Naive thymus-derived CD8-positive, alpha-beta T cell (primary cell): ENCODE results near the gene TRAF3IP1. TPM values are rescaled to one million over a fixed set of nuclear protein-coding genes. Genes with fewer than 3 reads are reported as not detected.
A peak's percentile ranks its signal among the peaks of the same experiment; 100 is the strongest.

Source experiments
- ATAC-seq, 2 donors: fragments of 150-1000 bp; cut with Tn5 transposase in 1 of 2; sonication (Bioruptor Pico), chemical (Tn5 transposase) in 1 of 2; 1 replicate in 1 of 2; 2 replicates in 1 of 2; pipeline ENCODE4 v1.10.0; 2021; ENCODE audit warnings: mild to moderate bottlenecking in 2 of 2, moderate library complexity in 2 of 2
- POLR2A ChIA-PET: fragments of 350-600 bp; sonication (Branson Sonifier 250); formaldehyde crosslinking; loops from one replicate; lab custom pipeline; 2021; ENCODE audit warnings: antibody characterized with exemption; lab: Charles Lee
- DNase-seq, 10 donors: peaks; one replicate each; pipeline versions ENCODE4 v3.0.0 to v3.0.0-alpha.2; 2020 to 2022
- H3K27ac Mint-ChIP-seq, 10 donors: one replicate each; pipeline ENCODE4 v1.8.0; 2020 to 2022; ENCODE audit warnings: mild to moderate bottlenecking in 10 of 10, mixed read lengths in 10 of 10, moderate library complexity in 4 of 10, inconsistent platforms in 1 of 10
- H3K27me3 Mint-ChIP-seq, 5 donors: one replicate each; pipeline ENCODE4 v1.8.0; 2021 to 2022; ENCODE audit warnings: mixed read lengths in 5 of 5
- H3K36me3 Mint-ChIP-seq, 3 donors: one replicate each; pipeline ENCODE4 v1.8.0; 2020 to 2022; ENCODE audit warnings: mixed read lengths in 3 of 3, mild to moderate bottlenecking in 2 of 3, inconsistent platforms in 1 of 3
- H3K4me1 Mint-ChIP-seq, 4 donors: one replicate each; pipeline ENCODE4 v1.8.0; 2021 to 2022; ENCODE audit warnings: mixed read lengths in 4 of 4
- H3K4me3 Mint-ChIP-seq, 10 donors: one replicate each; pipeline ENCODE4 v1.8.0; 2020 to 2022; ENCODE audit warnings: mild to moderate bottlenecking in 10 of 10, mixed read lengths in 10 of 10, moderate library complexity in 6 of 10, inconsistent platforms in 1 of 10
- H3K9me3 Mint-ChIP-seq, 9 donors: one replicate each; pipeline ENCODE4 v1.8.0; 2020 to 2022; ENCODE audit warnings: mixed read lengths in 9 of 9, mild to moderate bottlenecking in 3 of 9, inconsistent platforms in 1 of 9, moderate library complexity in 1 of 9
- polyA plus RNA-seq, 3 donors: library from polyadenylated mRNA; unstranded; fragments of 300-500 nt; fragmentation: Illumina TruSeq; gene quantifications; one replicate each; pipeline ENCODE4 v1.2.3, GENCODE V29; 2021
- total RNA-seq, 8 experiments: library from RNA in 2 of 8; stranded (reverse) in 2 of 8; gene quantifications; one replicate each; pipeline ENCODE4 v1.2.3 and lab custom pipeline; 2021 to 2026

The TRAF3IP1 gene
- total and polyA plus RNA-seq, 5 experiments from 2014 or later, result 4.8 to 9.8 (median 6.7) TPM

DNA sequence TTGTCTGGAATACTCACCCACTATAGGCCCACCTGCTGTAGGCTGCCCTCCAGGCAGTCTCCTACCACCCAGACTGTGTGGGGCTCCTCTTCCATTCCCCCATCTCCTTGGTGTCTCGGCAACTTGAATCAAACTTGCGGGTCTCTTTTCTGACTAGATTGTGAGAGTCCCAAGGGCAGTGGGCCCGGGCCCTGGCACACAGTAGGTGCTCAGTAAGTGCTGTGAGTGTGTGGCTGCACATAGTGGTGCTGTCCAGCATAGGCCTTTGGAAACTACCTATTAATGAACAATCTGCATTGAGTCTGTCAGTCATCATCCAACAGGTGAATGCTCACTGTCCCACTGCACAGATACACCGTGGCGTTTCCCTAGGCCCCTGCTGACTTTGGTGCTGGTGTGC, 62.8 kb downstream of the TRAF3IP1 start:
- Mint-ChIP-seq H3K4me1 (peaks cover 16 to 43% (median 21%) of the 10 kb centered on the region in 4 donors), H3K4me3 (peak overlapping the region in 1 of 10 donors; percentile 10), H3K27me3 (peaks cover 0 to 1% (median 0%) of the 10 kb centered on the region in 5 donors), H3K36me3 (peaks cover 4 to 20% (median 15%) of the 10 kb centered on the region in 3 donors), H3K9me3 (no peaks in the 10 kb centered on the region), H3K27ac (peak overlapping the region in 2 of 10 donors; percentile 23 to 37)
- POLR2A ChIA-PET, result no interaction called here
- no peak for ATAC-seq
- DNase-seq, result no peak

DNA sequence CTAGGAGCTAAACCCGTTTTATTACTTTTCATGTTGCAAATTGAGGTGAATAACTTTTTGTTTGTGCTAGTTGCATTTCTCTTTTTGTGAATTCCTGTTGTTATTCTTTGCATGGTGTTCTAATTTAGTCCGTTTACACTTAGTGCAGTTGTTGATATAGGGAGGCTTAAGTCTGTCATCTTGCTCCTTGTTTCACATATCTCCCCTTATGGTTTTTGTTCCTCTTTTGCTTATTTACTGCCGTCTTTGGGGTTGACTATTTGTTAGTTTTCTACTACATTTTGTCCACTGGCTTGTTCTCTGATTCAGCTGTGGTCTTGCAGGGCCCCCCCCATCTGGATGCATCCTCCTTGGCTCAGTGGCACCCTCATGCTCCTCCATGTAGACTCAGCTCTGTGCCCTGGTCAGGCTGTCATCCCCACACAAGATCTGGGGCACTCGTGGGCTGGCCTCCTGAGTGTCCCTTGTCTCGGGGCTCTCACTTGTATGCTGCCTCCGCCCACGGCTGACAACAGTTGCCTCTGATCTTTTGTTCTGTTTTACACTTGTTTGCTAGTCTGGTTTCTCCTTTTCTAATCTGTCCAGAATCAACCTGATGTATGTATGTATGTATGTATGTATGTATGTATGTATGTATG, 63.5 kb downstream of the TRAF3IP1 start:
- H3K27ac Mint-ChIP-seq, result peak overlapping the region in 1 of 10 donors; percentile 43
- H3K36me3 Mint-ChIP-seq, result peaks cover 4 to 20% (median 15%) of the 10 kb centered on the region in 3 donors
- peak overlapping the region in 1 of 10 donors; percentile 39 for H3K4me3 Mint-ChIP-seq
- POLR2A ChIA-PET, result no interaction called here
- DNase-seq, result no peak
- H3K27me3 Mint-ChIP-seq, result peaks cover 0 to 1% (median 0%) of the 10 kb centered on the region in 5 donors
- no peak for ATAC-seq
- H3K4me1 Mint-ChIP-seq, result peaks cover 16 to 42% (median 21%) of the 10 kb centered on the region in 4 donors
- H3K9me3 Mint-ChIP-seq, result no peaks in the 10 kb centered on the region

DNA sequence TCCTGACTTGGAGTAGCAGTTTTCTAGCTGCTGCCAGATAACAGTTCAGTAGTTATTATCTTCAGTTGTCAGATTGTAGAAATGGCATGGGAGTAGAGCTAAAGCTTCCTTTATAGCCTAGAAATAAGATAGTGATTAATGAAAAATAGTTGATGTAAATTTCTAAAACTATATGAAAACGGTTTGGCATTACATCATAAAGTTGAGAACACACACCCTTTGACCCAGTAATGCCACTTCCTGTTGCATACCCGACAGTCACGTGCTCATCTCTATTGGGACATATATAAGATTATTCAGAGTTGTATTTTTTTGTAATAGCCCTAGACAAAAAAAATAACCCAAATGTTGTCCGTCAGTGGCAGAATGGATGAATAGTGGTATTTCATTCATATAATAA, 67.0 kb downstream of the TRAF3IP1 start:
- H3K36me3 Mint-ChIP-seq, result peaks cover 0 to 17% (median 11%) of the 10 kb centered on the region in 3 donors
- no peak overlapping the region for H3K4me3 Mint-ChIP-seq
- peaks cover 0 to 21% (median 4%) of the 10 kb centered on the region in 4 donors for H3K4me1 Mint-ChIP-seq
- no peaks in the 10 kb centered on the region for H3K27me3 Mint-ChIP-seq
- no peaks in the 10 kb centered on the region for H3K9me3 Mint-ChIP-seq
- ATAC-seq (no peak), DNase-seq (no peak)
- H3K27ac Mint-ChIP-seq, result no peak overlapping the region
- POLR2A ChIA-PET, result no interaction called here

DNA sequence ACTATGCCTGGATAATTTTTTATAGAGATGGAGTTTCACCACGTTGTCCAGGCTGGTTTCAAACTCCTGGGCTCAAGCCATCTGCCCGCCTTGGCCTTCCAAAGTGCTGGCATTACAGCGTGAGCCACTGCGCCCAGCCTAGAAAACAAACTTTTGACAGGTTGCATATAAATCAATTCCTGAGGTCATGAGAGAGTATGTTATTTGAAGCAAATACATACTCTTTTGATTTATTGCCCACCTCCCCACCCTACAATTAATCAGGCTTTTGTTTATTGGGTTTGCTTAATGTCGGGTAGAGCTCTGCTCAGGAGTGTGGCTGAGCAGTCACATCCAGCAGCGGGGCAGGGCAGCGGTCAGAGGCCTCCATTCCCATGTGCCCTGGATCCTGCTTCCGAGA, 68.5 kb downstream of the TRAF3IP1 start:
- peaks cover 0 to 13% (median 2%) of the 10 kb centered on the region in 4 donors for H3K4me1 Mint-ChIP-seq
- DNase-seq (no peak), ATAC-seq (no peak)
- POLR2A ChIA-PET, result no interaction called here
- no peaks in the 10 kb centered on the region for H3K27me3 Mint-ChIP-seq
- H3K36me3 Mint-ChIP-seq, result peaks cover 0 to 6% (median 4%) of the 10 kb centered on the region in 3 donors
- no peaks in the 10 kb centered on the region for H3K9me3 Mint-ChIP-seq
- no peak overlapping the region for H3K27ac Mint-ChIP-seq
- no peak overlapping the region for H3K4me3 Mint-ChIP-seq

DNA sequence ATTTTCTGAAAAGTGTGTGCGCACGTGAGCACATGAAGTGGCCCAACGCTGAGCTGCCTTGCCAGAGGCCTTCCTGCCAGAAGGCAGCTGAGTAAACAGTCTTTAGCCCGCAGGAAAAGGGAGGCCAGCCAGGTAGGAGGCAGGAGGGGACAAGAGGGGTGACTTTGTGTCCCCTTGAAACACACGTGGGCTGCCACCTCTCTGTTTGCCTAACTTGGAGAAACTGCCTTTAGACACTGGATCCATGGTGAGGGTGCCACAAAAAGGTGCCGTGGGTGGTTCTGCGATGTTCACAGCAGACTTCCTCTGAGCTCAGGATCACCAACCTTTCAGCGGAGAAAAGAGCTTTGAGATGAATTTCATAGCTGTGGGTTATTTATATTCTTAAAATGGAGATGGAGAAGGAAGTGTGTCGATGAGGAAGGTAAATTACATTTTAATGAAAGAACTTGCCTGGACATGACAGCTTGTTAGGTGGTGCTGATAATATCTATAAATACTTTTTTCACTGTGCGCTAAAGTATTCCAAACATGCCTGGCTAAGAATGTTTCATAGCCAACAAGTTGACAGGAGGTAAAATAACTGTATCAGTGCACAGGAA, 69.8 kb downstream of the TRAF3IP1 start:
- Mint-ChIP-seq H3K4me3 (no peak overlapping the region), H3K36me3 (peaks cover 0 to 2% (median 2%) of the 10 kb centered on the region in 3 donors), H3K27me3 (no peaks in the 10 kb centered on the region), H3K9me3 (no peaks in the 10 kb centered on the region), H3K4me1 (peaks cover 0 to 9% (median 2%) of the 10 kb centered on the region in 4 donors), H3K27ac (no peak overlapping the region)
- DNase-seq (no peak), ATAC-seq (no peak)
- POLR2A ChIA-PET, result no interaction called here

DNA sequence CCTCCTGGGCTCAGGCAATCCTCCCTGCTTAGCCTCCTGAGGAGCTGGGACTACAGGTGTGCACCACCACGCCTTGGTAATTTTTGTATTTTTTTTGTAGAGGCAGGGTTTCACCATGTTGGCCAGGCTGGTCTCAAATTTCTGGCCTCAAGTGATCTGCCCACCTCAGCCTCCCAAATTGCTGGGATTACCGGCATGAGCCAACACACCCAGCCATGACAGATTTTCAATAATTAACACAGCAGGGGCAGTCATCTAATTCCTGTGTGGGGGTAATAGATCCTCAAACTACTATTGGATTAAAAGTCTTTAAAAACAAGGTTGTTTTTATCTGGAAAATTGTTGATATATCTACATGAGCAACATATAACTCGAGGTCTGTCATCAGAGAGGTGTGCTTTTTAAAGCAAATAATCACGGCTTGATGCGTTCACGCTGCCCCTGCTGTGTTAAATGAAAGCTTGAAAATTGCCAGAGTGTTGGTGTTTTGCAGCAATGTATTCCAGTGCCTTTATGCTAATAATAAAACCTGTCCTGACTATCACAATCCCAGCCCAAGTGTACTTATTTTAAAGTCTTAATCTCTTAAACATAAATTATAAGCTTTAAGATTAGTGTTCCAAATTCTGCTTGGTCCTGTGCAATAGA, 70.8 kb downstream of the TRAF3IP1 start:
- ATAC-seq, result no peak
- no peaks in the 10 kb centered on the region for H3K9me3 Mint-ChIP-seq
- H3K36me3 Mint-ChIP-seq, result peaks cover 0 to 2% (median 2%) of the 10 kb centered on the region in 3 donors
- H3K4me3 Mint-ChIP-seq, result no peak overlapping the region
- POLR2A ChIA-PET, result interaction anchor here (0.6 kb wide), 1 partner anchor 15 kb away, joined by 7 read pairs; no protein-coding TSS in a partner anchor
- H3K4me1 Mint-ChIP-seq, result peaks cover 0 to 9% (median under 1%) of the 10 kb centered on the region in 4 donors
- H3K27ac Mint-ChIP-seq, result no peak overlapping the region
- no peak for DNase-seq
- no peaks in the 10 kb centered on the region for H3K27me3 Mint-ChIP-seq

DNA sequence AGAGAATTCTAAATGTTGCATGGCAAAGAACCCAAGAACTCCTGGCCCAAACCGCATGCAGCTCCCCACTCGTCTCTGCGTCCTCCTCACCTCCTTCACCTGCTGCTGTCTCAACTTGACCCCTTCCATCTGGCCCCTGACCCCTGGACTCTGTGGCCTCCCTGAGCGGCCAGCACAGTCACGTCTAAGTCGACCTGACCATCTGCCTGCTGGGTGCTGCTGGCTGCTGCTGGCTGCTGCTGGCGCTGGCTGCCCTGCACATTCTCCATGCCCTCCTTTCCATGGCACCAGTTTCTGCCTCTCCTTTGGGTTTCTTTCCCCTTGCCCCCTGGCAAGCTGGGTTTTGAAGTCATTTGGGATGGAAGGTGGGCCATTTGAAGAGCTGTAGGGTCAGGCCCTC, 76.3 kb downstream of the TRAF3IP1 start:
- H3K4me1 Mint-ChIP-seq, result no peaks in the 10 kb centered on the region
- H3K4me3 Mint-ChIP-seq, result no peak overlapping the region
- DNase-seq (no peak), ATAC-seq (no peak)
- H3K27ac Mint-ChIP-seq, result peak overlapping the region in 1 of 10 donors; percentile 57
- H3K36me3 Mint-ChIP-seq, result peaks cover 0 to 23% (median 3%) of the 10 kb centered on the region in 3 donors
- POLR2A ChIA-PET, result no interaction called here
- no peaks in the 10 kb centered on the region for H3K9me3 Mint-ChIP-seq
- H3K27me3 Mint-ChIP-seq, result no peaks in the 10 kb centered on the region

DNA sequence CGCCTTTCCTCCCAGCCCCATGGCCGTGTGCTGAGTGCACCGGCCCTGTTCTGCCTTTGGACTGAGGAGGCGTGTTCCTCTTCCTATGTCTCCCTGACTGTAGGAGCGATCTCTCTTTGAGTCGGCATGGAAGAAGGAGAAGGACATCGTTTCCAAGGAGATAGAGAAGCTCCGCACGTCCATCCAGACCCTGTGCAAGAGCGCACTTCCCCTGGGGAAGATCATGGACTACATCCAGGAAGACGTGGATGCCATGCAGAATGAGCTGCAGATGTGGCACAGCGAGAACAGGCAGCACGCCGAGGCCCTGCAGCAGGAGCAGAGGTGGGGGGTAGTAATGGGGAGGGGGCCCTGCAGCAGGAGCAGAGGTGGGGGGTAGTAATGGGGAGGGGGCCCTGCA, 77.0 kb downstream of the TRAF3IP1 start:
- POLR2A ChIA-PET, result no interaction called here
- Mint-ChIP-seq H3K4me1 (no peaks in the 10 kb centered on the region), H3K27ac (peak overlapping the region in 3 of 10 donors; percentile 27 to 57 (median 39)), H3K4me3 (no peak overlapping the region), H3K9me3 (no peaks in the 10 kb centered on the region), H3K36me3 (peaks cover 0 to 24% (median 5%) of the 10 kb centered on the region in 3 donors), H3K27me3 (no peaks in the 10 kb centered on the region)
- no peak for DNase-seq
- no peak for ATAC-seq

DNA sequence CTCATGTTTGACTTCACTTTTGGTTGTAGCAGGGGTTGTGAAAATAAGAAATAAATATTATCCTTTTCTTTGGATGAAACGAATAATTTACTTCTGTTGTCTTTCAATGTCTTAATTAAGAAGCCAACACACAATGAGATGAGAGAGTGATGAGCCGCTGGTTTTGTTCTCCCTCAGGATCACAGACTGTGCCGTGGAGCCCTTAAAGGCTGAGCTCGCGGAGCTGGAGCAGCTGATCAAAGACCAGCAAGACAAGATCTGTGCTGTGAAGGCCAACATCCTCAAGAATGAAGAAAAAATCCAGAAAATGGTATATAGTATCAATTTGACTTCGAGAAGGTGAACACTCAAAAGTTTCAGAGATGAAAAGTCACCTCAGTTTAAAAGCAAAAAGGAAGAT, 78.3 kb downstream of the TRAF3IP1 start:
- H3K9me3 Mint-ChIP-seq, result no peaks in the 10 kb centered on the region
- DNase-seq (no peak), ATAC-seq (no peak)
- H3K27me3 Mint-ChIP-seq, result no peaks in the 10 kb centered on the region
- H3K36me3 Mint-ChIP-seq, result peaks cover 0 to 24% (median 5%) of the 10 kb centered on the region in 3 donors
- H3K4me3 Mint-ChIP-seq, result no peak overlapping the region
- no peaks in the 10 kb centered on the region for H3K4me1 Mint-ChIP-seq
- POLR2A ChIA-PET, result no interaction called here
- H3K27ac Mint-ChIP-seq, result peak overlapping the region in 2 of 10 donors; percentile 64 to 70

DNA sequence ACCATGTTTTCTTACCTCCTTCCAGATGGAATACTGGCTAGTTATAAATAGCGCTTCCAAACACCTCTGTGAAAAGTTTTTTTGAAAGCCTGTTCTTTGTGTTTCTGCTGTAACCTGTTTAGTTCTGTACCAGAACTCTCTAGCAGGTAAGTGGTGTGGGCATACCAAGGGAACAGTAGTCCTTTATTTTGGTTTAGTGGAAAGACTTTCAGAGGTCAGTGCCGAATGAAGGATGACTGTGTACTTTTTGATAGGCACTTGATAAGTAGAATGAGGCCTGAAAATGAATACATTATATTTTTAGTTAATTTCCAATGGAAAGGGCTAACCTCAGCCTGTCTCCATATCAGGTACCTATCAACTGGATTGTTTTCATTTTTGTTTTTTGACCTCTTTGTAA, 78.8 kb downstream of the TRAF3IP1 start:
- Mint-ChIP-seq H3K4me3 (no peak overlapping the region), H3K36me3 (peaks cover 0 to 24% (median 5%) of the 10 kb centered on the region in 3 donors)
- POLR2A ChIA-PET, result no interaction called here

DNA sequence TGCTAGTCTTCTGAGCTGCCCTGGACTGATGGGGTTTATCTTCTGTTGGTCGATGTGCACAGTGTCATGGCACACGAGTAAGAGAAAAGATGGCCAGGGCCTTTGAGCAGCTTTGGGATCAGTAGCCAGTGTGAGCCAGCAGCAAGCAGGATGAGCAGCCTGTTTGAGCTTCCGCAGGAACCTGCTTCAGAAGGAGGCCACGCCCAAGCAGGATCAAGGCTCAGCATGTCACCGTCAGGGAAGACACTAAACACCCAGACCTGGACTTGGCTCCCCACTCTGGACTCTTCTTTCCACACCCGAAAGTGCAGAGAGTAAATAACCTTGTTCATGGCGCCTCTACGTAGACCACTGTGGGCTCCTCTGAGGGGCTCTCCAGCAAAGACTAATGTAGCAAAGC, 81.2 kb downstream of the TRAF3IP1 start:
- POLR2A ChIA-PET, result no interaction called here
- H3K27ac Mint-ChIP-seq, result peak overlapping the region in 1 of 10 donors; percentile 47
- H3K9me3 Mint-ChIP-seq, result no peaks in the 10 kb centered on the region
- H3K36me3 Mint-ChIP-seq, result peaks cover 0 to 24% (median 2%) of the 10 kb centered on the region in 3 donors
- H3K4me1 Mint-ChIP-seq, result peaks cover 3 to 13% (median 12%) of the 10 kb centered on the region in 4 donors
- no peak for ATAC-seq
- DNase-seq, result no peak
- H3K4me3 Mint-ChIP-seq, result no peak overlapping the region
- H3K27me3 Mint-ChIP-seq, result no peaks in the 10 kb centered on the region

More for the DNA sequence above, 78.8 kb downstream of the TRAF3IP1 start:
- Mint-ChIP-seq H3K4me1 (no peaks in the 10 kb centered on the region), H3K27ac (no peak overlapping the region), H3K9me3 (no peaks in the 10 kb centered on the region), H3K27me3 (no peaks in the 10 kb centered on the region)
- ATAC-seq, result no peak
- DNase-seq, result no peak

DNA sequence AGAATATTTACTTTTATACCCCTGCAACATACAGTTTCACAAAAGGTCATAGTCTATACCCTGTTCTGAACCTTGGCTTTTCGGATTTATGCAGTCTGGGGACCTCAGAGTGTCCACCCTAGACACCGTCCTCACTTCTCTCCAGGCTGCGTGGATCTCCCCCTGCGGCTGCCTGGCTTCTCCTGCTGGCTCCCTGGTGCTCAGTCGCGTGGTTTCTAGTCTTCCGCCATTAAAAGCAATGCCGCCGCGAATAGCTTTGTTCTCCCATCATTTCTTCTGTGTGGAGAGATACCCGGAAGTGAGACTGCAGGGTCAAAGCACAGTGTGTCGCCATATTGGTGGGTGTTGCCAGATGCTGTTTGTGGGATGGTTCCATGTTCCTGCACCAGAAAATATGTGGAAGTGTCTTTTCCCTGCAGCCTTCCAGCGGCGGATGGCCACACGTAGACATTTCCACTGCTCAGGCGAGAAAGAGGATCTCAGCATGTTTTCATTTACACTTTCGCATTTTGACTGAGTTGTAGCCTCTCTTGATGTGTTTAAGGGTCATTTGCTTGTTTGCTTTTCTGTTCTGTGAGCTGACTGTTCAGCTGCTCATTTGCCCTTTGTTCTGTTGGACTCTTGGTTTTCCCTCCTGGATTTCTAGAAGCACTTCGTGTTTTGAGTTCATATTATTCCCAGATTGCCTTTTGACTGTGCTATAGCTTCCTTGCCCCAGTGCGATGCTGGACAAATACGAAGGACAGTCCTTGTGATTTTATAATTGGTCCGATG, 83.5 kb downstream of the TRAF3IP1 start:
- peaks cover 3 to 13% (median 12%) of the 10 kb centered on the region in 4 donors for H3K4me1 Mint-ChIP-seq
- POLR2A ChIA-PET, result no interaction called here
- H3K27me3 Mint-ChIP-seq, result no peaks in the 10 kb centered on the region
- no peak overlapping the region for H3K4me3 Mint-ChIP-seq
- H3K36me3 Mint-ChIP-seq, result peaks cover 0 to 22% (median 2%) of the 10 kb centered on the region in 3 donors
- ATAC-seq, result no peak
- H3K27ac Mint-ChIP-seq, result no peak overlapping the region
- H3K9me3 Mint-ChIP-seq, result no peaks in the 10 kb centered on the region
- no peak for DNase-seq
